ENCODE data around the gene PAFAH1B2.

Gene PAFAH1B2

GRCh38 chr11:117198613-117199012 is 54.5 kb downstream of the PAFAH1B2 start:
- TF ChIP-seq CTCF (IDR thresholded peaks at IDR 0.05; ENCODE audit: borderline replicate concordance, control extremely low read depth, extremely low read depth, insufficient read depth, missing control alignments) = no peak
- in situ Hi-C loops (cut with MboI; ENCODE audit: low sequenced_read_pairs, unreplicated experiment) = no loop called here
- DNase-seq (ENCODE audit: low spot score) = no peak

DNA sequence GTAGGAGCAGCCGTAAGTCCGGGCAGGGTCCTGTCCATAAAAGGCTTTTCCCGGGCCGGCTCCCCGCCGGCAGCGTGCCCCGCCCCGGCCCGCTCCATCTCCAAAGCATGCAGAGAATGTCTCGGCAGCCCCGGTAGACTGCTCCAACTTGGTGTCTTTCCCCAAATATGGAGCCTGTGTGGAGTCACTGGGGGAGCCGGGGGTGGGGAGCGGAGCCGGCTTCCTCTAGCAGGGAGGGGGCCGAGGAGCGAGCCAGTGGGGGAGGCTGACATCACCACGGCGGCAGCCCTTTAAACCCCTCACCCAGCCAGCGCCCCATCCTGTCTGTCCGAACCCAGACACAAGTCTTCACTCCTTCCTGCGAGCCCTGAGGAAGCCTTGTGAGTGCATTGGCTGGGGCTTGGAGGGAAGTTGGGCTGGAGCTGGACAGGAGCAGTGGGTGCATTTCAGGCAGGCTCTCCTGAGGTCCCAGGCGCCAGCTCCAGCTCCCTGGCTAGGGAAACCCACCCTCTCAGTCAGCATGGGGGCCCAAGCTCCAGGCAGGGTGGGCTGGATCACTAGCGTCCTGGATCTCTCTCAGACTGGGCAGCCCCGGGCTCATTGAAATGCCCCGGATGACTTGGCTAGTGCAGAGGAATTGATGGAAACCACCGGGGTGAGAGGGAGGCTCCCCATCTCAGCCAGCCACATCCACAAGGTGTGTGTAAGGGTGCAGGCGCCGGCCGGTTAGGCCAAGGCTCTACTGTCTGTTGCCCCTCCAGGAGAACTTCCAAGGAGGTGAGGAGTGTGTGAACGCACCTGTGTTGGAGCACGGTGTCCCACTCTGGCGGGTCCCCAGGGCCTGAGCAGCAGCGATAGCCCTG is 55.2 kb downstream of the PAFAH1B2 start, which contains the start of gene TAGLN:
TAGLN (plus strand) TSS at position 318 of the 863 bp plus-strand sequence. CDS start 3,644 bp downstream, outside the sequence.
- peak; percentile 31 for DNase-seq (ENCODE audit: low spot score)
- TF ChIP-seq CTCF (IDR thresholded peaks at IDR 0.05; ENCODE audit: borderline replicate concordance, control extremely low read depth, extremely low read depth, insufficient read depth, missing control alignments) = no peak

GRCh38 chr11:117199916-117200812 is 56.1 kb downstream of the PAFAH1B2 start:
- no peak for TF ChIP-seq CTCF (IDR thresholded peaks at IDR 0.05; ENCODE audit: borderline replicate concordance, control extremely low read depth, extremely low read depth, insufficient read depth, missing control alignments)
- in situ Hi-C loops (cut with MboI; ENCODE audit: low sequenced_read_pairs, unreplicated experiment) = no loop called here
- peak; percentile 20 for DNase-seq (ENCODE audit: low spot score)

More for the DNA sequence above, 55.2 kb downstream of the PAFAH1B2 start, which contains the start of gene TAGLN:
- in situ Hi-C loops (cut with MboI; ENCODE audit: low sequenced_read_pairs, unreplicated experiment) = no loop called here

DNA sequence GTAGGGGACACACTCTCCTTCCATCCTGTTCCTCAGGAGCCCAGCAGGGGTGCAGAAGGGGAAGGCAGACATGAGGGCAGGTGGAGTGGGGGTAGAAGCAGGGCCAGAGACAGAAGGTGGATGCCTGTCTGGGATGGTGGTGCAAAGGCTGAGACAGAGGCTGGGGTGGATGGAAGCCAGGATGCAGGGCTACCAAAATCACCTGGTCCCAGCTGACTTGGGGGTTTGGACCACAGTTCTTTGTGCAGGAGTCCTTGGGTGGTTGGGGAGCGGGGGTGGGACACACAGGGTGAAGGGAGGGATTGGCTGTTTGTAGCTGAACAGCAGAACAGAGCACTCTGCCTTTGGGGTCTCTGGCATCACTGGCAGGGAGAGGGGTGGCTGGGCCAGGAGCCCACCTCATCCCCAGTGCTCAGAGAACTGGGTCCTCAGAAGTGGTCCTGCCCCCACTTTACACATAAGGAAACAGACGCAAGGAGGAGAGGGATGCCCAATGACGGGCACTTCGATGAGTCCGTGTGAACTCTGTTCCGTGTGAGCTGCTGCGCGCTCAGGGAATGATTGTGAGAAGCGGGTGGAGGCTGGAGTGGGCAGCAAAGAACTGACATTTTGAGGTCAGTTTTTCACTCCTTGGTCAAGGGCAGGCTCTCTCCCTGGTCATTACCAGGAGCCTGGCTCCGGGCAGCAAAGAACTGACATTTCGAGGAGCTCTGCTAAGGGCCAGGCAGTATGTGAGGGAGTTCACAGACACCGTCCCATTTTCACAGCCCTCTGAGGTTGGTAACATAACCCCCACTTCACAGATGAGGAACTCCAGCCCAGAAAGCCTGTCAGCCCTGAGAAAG is 56.9 kb downstream of the PAFAH1B2 start:
- in situ Hi-C loops (cut with MboI; ENCODE audit: low sequenced_read_pairs, unreplicated experiment) = no loop called here
- peak; percentile 26 for DNase-seq (ENCODE audit: low spot score)
- TF ChIP-seq CTCF (IDR thresholded peaks at IDR 0.05; ENCODE audit: borderline replicate concordance, control extremely low read depth, extremely low read depth, insufficient read depth, missing control alignments) = no peak

GRCh38 chr11:117201658-117202305 is 57.7 kb downstream of the PAFAH1B2 start:
- DNase-seq (ENCODE audit: low spot score) = peak; percentile 26
- no peak for TF ChIP-seq CTCF (IDR thresholded peaks at IDR 0.05; ENCODE audit: borderline replicate concordance, control extremely low read depth, extremely low read depth, insufficient read depth, missing control alignments)
- in situ Hi-C loops (cut with MboI; ENCODE audit: low sequenced_read_pairs, unreplicated experiment) = no loop called here
